PC-9 (cell line): ENCODE measurements around the gene MAGEL2.

Experiments used
- CTCF ChIP-seq: fragments of 200-600 bp; sonication (generic); conservative IDR thresholded peaks from 2 replicates; pipeline ENCODE4 v1.6.1; 2017; ENCODE audit warnings: mixed run types, antibody characterized with exemption, mild to moderate bottlenecking, moderate library complexity
- EZH2 ChIP-seq: fragments of 200-600 bp; sonication (generic); IDR thresholded peaks from 2 replicates; pipeline ENCODE4 v1.8.0; 2017; ENCODE audit warnings: antibody characterized with exemption, low read depth

- TF ChIP-seq EZH2 (no peak), CTCF (no peak)
These were observed 23.3 kb upstream of the MAGEL2 start for GRCh38 chr15:23670970-23671369.
